SJCRH30 (cell line): ENCODE measurements around the gene HCN2. TPM values are rescaled to one million over a fixed set of nuclear protein-coding genes. Genes with fewer than 3 reads are reported as not detected.
"Not testable (repeated sequence)": the region's sequence is repeated elsewhere in the genome, so short reads cannot be mapped to it uniquely, and the experiment has no call there.

ENCODE experiments used
- DNase-seq, 2 experiments: peaks; one replicate each; pipeline ENCODE4 v3.0.0-alpha.2; 2015 to 2020
- H3K27ac ChIP-seq: fragments of 250-450 bp; sonication (Bioruptor Pico); 2 replicates; pipeline ENCODE4 v1.5.1; 2020; ENCODE audit warnings: mild to moderate bottlenecking, moderate library complexity
- H3K27me3 ChIP-seq: fragments of 250-450 bp; sonication (Bioruptor Pico); 2 replicates; pipeline ENCODE4 v1.5.1; 2020; ENCODE audit warnings: mild to moderate bottlenecking, moderate library complexity
- H3K36me3 ChIP-seq: fragments of 250-450 bp; sonication (Bioruptor Pico); 2 replicates; pipeline ENCODE4 v1.5.1; 2020; ENCODE audit warnings: mild to moderate bottlenecking, moderate library complexity
- H3K4me1 ChIP-seq: fragments of 250-450 bp; sonication (Bioruptor Pico); 2 replicates; pipeline ENCODE4 v1.5.1; 2020; ENCODE audit warnings: mild to moderate bottlenecking, moderate library complexity
- H3K4me3 ChIP-seq: fragments of 250-450 bp; sonication (Bioruptor Pico); 2 replicates; pipeline ENCODE4 v1.5.1; 2020; ENCODE audit warnings: mild to moderate bottlenecking, moderate library complexity
- H3K9me3 ChIP-seq: fragments of 250-450 bp; sonication (Bioruptor Pico); replicated peaks from 2 replicates; pipeline ENCODE4 v1.5.1; 2020; ENCODE audit warnings: mild to moderate bottlenecking, moderate library complexity
- total RNA-seq: library from RNA; depleted of rRNA; stranded (reverse); fragments of >200 nt; shearing (Covaris generic); gene quantifications from 2 replicates; pipeline ENCODE4 v1.2.3, GENCODE V29; 2014

HCN2 gene
- total RNA-seq, 1 experiment from 2014 or later: 0.14 TPM

DNA sequence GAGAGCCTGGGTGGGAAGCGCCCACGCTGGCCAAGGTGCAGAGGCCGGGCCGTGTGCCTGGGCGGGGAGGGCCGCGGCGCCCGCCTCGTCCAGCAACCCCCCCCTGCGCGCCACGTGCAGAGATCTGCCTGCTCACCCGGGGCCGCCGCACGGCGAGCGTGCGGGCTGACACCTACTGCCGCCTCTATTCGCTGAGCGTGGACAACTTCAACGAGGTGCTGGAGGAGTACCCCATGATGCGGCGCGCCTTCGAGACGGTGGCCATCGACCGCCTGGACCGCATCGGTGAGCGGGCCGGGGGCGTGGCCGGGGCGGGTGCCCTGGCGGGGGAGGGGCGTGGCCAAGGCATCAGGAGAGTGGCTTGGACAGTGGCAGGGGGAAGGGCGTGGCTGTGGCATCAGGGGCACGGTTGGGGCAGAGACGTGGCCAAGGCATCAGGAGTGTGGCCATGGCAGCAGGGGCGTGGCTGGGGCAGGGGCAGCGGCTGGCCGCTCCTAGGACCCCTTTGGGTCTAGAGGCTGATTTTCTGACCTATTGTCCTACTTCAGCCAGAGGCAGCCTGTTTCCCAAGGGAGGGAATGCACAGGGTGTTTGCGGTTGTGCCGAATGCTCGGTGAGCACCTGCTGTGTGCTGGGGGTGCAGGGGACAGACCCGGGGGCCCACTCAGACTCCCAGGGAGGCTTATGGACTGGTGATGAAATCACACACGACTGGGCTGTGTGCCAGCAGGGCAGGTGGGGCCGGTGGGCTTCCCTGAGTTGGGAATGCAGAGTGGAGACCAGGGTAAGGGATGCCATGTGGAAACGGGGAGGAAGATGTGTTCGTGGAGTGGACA, 24.3 kb downstream of the HCN2 start:
- no peaks in the 10 kb centered on the region for H3K27me3 ChIP-seq
- no peak overlapping the region for H3K27ac ChIP-seq
- H3K4me3 ChIP-seq: no peak overlapping the region
- H3K36me3 ChIP-seq: peaks cover 11% of the 10 kb centered on the region
- H3K4me1 ChIP-seq: peaks cover 14% of the 10 kb centered on the region
- DNase-seq: no peak
- H3K9me3 ChIP-seq: no peaks in the 10 kb centered on the region

DNA sequence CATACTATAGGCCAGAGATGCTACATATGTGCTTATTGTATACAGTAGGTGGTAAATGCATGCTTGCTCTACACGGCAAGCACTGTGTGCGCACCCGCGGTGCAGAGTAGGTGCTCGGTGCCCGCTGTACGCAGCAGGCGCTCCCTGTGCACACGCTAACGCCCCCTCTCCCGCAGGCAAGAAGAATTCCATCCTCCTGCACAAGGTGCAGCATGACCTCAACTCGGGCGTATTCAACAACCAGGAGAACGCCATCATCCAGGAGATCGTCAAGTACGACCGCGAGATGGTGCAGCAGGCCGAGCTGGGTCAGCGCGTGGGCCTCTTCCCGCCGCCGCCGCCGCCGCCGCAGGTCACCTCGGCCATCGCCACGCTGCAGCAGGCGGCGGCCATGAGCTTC, 25.9 kb downstream of the HCN2 start:
- no peak for DNase-seq
- H3K4me1 ChIP-seq: no peaks in the 10 kb centered on the region
- H3K9me3 ChIP-seq: no peaks in the 10 kb centered on the region
- no peak overlapping the region for H3K27ac ChIP-seq
- H3K4me3 ChIP-seq: no peak overlapping the region
- peaks cover 25% of the 10 kb centered on the region for H3K36me3 ChIP-seq
- no peaks in the 10 kb centered on the region for H3K27me3 ChIP-seq

DNA sequence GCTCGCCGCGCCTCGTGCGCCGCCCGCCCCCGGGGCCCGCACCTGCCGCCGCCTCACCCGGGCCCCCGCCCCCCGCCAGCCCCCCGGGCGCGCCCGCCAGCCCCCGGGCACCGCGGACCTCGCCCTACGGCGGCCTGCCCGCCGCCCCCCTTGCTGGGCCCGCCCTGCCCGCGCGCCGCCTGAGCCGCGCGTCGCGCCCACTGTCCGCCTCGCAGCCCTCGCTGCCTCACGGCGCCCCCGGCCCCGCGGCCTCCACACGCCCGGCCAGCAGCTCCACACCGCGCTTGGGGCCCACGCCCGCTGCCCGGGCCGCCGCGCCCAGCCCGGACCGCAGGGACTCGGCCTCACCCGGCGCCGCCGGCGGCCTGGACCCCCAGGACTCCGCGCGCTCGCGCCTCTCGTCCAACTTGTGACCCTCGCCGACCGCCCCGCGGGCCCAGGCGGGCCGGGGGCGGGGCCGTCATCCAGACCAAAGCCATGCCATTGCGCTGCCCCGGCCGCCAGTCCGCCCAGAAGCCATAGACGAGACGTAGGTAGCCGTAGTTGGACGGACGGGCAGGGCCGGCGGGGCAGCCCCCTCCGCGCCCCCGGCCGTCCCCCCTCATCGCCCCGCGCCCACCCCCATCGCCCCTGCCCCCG, 26.5 kb downstream of the HCN2 start:
- H3K4me1 ChIP-seq: no peaks in the 10 kb centered on the region
- DNase-seq: no peak
- H3K4me3 ChIP-seq: no peak overlapping the region
- H3K27me3 ChIP-seq: no peaks in the 10 kb centered on the region
- H3K9me3 ChIP-seq: no peaks in the 10 kb centered on the region
- no peak overlapping the region for H3K27ac ChIP-seq
- peaks cover 25% of the 10 kb centered on the region for H3K36me3 ChIP-seq

DNA sequence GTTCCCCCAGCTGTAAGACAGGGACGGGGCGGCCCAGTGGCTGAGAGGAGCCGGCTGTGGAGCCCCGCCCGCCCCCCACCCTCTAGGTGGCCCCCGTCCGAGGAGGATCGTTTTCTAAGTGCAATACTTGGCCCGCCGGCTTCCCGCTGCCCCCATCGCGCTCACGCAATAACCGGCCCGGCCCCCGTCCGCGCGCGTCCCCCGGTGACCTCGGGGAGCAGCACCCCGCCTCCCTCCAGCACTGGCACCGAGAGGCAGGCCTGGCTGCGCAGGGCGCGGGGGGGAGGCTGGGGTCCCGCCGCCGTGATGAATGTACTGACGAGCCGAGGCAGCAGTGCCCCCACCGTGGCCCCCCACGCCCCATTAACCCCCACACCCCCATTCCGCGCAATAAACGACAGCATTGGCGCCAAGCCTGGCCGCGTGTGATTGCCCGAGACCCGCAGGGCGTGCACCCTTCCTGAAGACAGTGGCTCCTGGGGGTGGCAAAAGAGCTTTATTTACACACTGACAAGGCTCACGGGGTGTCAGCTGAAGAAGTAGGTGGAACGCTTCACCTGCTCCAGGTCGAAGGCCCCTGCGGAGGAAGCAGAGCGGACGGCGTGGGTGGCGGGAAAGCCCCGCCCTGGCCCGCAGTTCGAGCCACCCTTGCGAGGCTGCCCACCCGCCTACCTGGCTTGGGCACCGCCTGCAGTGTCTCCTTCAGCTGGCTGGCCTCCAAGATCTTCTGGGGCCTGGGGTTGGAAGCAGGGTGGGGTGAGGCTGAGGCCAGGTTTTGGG, 27.3 kb downstream of the HCN2 start:
- Histone ChIP-seq H3K4me3 (no peak overlapping the region), H3K36me3 (peaks cover 29% of the 10 kb centered on the region), H3K9me3 (no peaks in the 10 kb centered on the region), H3K27ac (no peak overlapping the region), H3K27me3 (no peaks in the 10 kb centered on the region), H3K4me1 (no peaks in the 10 kb centered on the region)
- DNase-seq: no peak

DNA sequence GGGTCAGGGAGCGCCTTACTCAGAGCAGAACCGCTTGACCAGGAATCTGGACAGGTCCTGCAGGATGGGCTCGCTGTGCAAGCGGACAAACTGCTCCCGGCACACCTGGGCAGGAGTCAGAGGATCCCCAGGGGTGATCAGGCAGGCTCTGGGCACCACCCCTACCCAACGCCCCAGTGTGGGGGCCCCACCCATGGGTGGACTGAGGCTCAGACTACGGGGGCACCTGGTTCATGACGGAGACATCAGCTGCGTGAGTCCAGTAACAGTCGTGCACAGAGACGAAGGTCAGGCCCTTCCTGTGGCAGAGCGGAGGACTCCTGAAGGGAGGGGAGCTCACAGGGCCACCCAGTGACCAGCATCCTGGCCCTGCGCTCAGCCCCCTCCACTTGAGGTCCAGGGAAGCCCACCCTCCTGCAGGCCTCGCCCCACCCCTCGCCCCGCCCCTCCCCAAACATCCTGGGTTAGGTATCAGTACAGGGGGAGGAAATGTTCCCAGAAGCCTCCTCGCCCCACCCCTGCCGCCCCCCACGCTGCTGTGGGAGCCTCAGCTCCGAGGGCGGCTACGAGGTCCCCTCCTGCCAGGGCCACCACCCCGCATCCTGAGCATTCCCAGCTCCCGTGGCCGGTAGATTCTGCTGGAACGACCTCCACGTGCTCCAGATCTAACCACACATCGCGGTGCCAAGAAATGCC, 28.0 kb downstream of the HCN2 start:
- no peaks in the 10 kb centered on the region for H3K9me3 ChIP-seq
- no peaks in the 10 kb centered on the region for H3K4me1 ChIP-seq
- peaks cover 33% of the 10 kb centered on the region for H3K36me3 ChIP-seq
- H3K4me3 ChIP-seq: no peak overlapping the region
- no peak for DNase-seq
- H3K27me3 ChIP-seq: no peaks in the 10 kb centered on the region
- no peak overlapping the region for H3K27ac ChIP-seq

DNA sequence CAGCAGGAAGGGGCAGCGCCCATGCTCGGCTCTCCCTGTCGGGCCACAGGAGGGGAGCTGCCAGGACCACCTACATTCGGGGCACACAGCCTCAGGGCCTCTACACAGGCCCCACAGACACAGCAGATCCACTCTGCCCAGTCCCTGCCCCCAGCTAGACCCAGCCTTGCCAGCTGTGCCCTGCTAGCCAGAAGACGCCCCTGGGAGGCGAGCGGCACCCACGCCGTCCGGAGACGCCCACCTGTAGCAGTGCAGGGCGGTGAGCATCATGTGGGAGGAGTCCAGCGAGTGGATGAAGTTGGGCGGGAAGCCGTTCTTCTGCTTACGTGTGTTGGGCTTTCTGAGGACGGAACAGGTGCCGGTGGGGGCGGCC, 28.6 kb downstream of the HCN2 start:
- Histone ChIP-seq H3K9me3 (no peaks in the 10 kb centered on the region), H3K36me3 (peaks cover 35% of the 10 kb centered on the region), H3K4me3 (no peak overlapping the region), H3K27me3 (no peaks in the 10 kb centered on the region), H3K4me1 (no peaks in the 10 kb centered on the region), H3K27ac (no peak overlapping the region)
- no peak for DNase-seq

DNA sequence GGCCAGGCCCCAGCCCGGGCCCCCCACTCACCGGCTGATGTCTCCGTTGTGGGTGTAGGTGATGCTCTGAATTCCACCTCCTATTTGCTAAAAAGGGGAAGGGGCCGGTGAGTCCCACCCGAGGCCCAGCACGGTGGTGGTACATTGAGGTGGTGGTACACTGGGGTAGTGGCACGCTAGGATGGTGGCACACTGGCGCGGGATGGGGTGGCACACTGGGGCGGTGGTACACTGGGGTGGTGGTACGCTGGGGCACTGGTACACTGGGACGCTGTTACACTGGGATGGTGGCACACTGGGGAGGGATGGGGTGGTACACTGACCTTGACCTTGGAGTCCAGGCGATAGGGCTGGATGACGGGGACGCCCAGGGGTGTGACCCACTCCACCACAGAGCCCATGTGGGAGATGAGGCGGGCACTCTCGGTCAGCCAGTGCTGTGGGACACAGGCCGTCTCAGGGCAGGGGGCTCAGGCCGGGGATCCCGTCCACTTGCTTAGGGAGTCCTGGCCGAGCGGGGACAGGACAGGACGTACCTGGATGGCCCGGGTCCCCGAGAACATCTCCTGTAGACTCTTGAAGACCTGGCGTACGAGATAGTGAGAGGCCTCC, 29.1 kb downstream of the HCN2 start:
- Histone ChIP-seq H3K36me3 (peaks cover 37% of the 10 kb centered on the region), H3K9me3 (no peaks in the 10 kb centered on the region), H3K4me3 (no peak overlapping the region), H3K27me3 (no peaks in the 10 kb centered on the region), H3K4me1 (no peaks in the 10 kb centered on the region), H3K27ac (no peak overlapping the region)
- DNase-seq: no peak

DNA sequence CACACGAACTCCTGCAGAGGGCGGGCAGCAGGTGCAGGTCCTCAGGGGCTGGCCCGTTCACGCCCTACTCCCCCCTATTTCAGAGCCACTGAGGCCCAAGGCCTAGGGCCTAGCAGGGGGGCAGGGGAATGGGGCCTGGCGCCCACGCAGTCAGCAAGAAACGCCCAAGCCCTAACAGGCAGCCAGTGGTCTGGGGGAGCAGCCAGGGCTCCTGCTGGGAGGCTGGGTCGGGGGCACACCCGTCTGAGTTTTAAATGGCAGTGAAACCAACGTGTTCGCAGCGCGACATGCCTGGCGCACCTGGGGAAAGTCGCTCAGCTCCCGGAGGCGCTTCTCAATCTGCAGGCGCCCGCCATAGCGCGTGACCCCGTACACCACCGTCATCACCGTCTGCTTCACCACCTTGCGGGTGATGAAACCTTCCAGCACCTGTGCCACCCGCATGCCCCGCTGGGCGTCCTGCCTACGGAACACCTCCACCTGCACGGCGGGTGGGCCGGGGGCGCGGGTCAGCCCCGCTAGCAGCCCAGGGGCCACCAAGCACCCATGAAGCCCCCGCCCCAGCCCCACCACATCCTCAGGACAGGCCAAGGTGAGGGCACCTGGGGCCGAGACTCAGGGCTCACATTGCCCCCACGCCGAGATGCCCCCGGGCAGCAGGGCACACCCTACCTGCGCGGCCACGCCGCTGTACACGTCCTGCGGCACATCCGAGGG, 29.8 kb downstream of the HCN2 start:
- H3K9me3 ChIP-seq: no peaks in the 10 kb centered on the region
- peaks cover 37% of the 10 kb centered on the region for H3K36me3 ChIP-seq
- H3K4me3 ChIP-seq: no peak overlapping the region
- H3K27ac ChIP-seq: no peak overlapping the region
- no peaks in the 10 kb centered on the region for H3K27me3 ChIP-seq
- no peak for DNase-seq
- no peaks in the 10 kb centered on the region for H3K4me1 ChIP-seq

DNA sequence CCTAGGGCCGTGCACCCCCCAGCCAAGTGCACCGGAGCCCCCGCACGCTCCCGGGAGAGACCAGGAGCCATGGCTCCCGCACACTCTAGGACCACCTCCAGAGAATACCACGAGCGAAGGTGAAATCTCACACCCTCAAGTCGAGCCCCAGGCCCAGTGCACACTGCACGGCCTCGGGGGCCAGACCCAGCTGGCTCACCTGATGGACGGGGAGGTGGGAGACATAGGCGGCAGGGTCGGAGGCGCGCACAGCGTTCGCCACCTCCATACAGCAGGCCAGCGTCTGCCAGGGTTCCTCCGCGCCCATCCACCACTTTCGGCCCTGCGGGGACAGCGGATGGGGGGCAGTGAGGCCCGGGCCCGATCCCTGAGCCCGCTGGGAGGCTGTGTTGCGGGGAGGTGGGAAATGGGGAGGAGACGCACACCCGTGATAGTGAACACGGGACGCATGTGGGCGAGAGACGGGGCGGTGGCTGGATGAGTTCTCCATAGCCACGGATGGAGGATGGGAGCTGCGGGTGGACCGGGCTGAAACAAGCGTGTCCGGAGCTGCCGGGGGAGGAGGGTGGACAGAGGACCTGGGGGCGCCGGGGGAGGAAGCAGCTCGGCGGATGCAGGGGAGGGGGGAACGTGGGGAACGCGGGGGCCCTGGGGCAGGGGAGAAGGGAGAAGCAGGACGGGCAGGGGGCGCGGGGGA, 30.6 kb downstream of the HCN2 start:
- Histone ChIP-seq H3K4me3 (no peak overlapping the region), H3K9me3 (no peaks in the 10 kb centered on the region), H3K4me1 (no peaks in the 10 kb centered on the region), H3K27ac (no peak overlapping the region), H3K27me3 (no peaks in the 10 kb centered on the region), H3K36me3 (peaks cover 37% of the 10 kb centered on the region)
- DNase-seq: no peak

DNA sequence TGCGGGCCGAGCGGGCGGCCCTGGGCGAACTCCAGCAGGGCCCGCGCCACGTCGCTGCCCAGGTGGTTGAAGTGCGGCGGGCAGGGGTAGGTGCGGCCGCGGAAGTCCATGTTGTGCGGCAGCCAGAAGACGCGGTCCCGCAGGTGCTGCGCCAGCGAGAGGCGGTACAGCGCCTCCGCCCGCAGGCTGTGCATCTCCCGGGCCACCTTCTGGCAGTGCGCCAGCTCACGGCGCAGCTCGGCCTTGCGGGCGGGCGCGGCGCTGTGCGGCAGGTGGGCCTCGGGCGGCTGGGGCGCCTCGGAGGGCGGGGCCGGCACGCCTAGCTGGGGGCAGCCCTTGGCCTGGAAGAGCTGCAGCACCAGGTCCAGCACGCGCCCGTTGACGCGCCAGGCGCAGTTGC, 31.5 kb downstream of the HCN2 start:
- not testable (repeated sequence) for H3K9me3 ChIP-seq, DNase-seq, H3K27ac ChIP-seq, H3K4me3 ChIP-seq, H3K4me1 ChIP-seq, H3K27me3 ChIP-seq
- peaks cover 40% of the 10 kb centered on the region for H3K36me3 ChIP-seq

DNA sequence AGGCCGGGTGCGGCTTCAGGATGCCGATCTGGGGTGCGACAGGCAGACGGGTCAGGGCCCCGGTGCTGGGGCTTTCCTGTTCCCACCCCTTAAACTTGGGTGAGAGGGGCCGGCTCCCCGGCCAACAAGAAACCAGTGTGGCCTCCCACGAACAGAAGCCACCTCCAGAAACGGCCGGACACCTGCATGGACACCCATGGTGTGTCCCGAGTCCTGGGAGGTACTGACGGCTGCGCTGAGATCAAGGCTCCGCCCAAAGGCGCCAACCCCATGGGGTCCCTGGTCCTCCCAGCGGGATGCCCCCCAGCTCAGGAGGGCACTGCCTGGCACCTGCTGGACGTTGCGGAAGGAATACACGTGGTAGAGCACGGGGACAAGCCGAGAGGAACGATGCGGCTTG, 32.1 kb downstream of the HCN2 start:
- DNase-seq: no peak
- Histone ChIP-seq H3K27ac (no peak overlapping the region), H3K36me3 (peaks cover 40% of the 10 kb centered on the region), H3K4me3 (no peak overlapping the region), H3K27me3 (no peaks in the 10 kb centered on the region), H3K4me1 (no peaks in the 10 kb centered on the region), H3K9me3 (no peaks in the 10 kb centered on the region)

DNA sequence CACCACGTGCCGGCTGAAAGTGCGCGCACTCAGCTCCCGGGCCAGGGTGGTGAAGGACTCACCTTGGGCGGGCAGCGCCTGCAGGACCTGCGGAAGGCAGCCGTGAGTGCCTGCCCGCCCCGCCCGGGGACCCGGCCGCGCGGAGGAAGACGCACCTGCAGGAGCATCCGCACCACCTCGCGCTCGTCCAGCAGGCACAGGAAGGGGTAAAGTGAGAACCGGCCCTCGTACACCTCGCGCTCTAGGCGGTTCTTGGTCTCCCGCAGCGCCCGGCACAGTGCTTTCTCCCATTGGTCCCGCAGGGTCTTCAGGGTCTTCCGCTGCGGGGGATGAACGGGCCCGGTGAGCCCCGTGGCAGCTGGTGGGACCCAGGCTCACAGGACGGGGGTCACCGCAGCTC, 33.0 kb downstream of the HCN2 start:
- Histone ChIP-seq H3K4me1 (no peaks in the 10 kb centered on the region), H3K4me3 (no peak overlapping the region), H3K27ac (no peak overlapping the region), H3K9me3 (no peaks in the 10 kb centered on the region), H3K36me3 (peaks cover 40% of the 10 kb centered on the region), H3K27me3 (no peaks in the 10 kb centered on the region)
- DNase-seq: no peak

DNA sequence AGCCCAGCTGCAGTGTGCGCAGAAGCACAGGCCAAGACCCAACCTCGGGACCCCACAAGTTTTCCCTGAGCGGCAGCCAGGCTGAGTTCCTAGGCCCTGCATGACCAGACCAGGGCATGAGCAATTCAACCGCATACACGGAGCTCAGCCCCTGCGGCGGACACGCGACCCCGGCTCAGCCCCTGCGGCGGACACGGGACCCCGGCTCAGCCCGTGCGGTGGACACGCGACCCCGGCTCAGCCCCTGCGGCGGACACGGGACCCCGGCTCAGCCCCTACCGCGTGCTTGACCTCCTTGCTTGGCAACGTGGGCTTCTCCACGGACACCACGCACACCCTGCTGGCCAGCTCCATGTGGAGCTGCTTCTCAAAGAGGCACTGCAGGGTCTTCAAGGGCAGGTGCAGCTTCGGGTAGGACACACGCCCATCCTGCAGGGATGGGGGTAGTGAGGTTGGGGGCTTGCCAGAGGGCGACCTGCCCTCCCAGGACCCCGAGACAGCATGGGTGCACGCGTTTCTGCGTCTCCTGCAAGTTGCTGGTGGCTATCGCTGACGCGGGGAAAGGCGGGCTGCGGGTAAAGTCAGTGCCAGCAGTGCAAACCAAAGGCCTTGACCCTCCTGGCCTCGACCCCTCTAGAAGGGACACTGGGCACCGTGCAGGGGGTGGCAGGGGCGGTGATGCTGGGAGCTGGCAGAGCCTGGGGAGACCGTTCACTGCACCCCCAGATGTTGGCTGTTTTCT, 33.7 kb downstream of the HCN2 start:
- H3K4me1 ChIP-seq: no peaks in the 10 kb centered on the region
- H3K27me3 ChIP-seq: no peaks in the 10 kb centered on the region
- H3K27ac ChIP-seq: no peak overlapping the region
- DNase-seq: no peak
- no peak overlapping the region for H3K4me3 ChIP-seq
- H3K9me3 ChIP-seq: no peaks in the 10 kb centered on the region
- H3K36me3 ChIP-seq: peaks cover 36% of the 10 kb centered on the region
